GM21619 (cell line): ENCODE measurements around the gene SLC35E3.
"Not testable (repeated sequence)": the region's sequence is repeated elsewhere in the genome, so short reads cannot be mapped to it uniquely, and the experiment has no call there.

ENCODE experiments used
- ATAC-seq: cut with Tn5 transposase; IDR thresholded peaks from one replicate; pipeline ENCODE4 v1.9.1; 2021; ENCODE audit not compliant: unreplicated experiment

SLC35E3 gene

GRCh38 chr12:68811573-68811972 is 65.6 kb downstream of the SLC35E3 start:
- ATAC-seq: not testable (repeated sequence)

GRCh38 chr12:68812553-68813241 is 66.7 kb downstream of the SLC35E3 start:
- ATAC-seq: no peak

GRCh38 chr12:68813242-68813593 is 67.2 kb downstream of the SLC35E3 start:
- no peak for ATAC-seq

- no peak for ATAC-seq
These were observed 68.7 kb downstream of the SLC35E3 start for GRCh38 chr12:68814490-68815231.

- ATAC-seq: no peak
These were observed 69.4 kb downstream of the SLC35E3 start for GRCh38 chr12:68815232-68815927.

GRCh38 chr12:68815928-68816800 is 70.2 kb downstream of the SLC35E3 start:
- ATAC-seq: no peak

- ATAC-seq: not testable (repeated sequence)
These were observed 73.5 kb downstream of the SLC35E3 start for GRCh38 chr12:68819481-68819880.

GRCh38 chr12:68821357-68822188 is 75.6 kb downstream of the SLC35E3 start:
- no peak for ATAC-seq

GRCh38 chr12:68823696-68824095 is 77.7 kb downstream of the SLC35E3 start:
- no peak for ATAC-seq

GRCh38 chr12:68824131-68824530 is 78.2 kb downstream of the SLC35E3 start:
- no peak for ATAC-seq

- no peak for ATAC-seq
These were observed 78.7 kb downstream of the SLC35E3 start for GRCh38 chr12:68824597-68825250.

GRCh38 chr12:68825569-68826217 is 79.7 kb downstream of the SLC35E3 start:
- ATAC-seq: no peak

GRCh38 chr12:68827895-68828671 is 82.1 kb downstream of the SLC35E3 start:
- no peak for ATAC-seq

- no peak for ATAC-seq
These were observed 82.7 kb downstream of the SLC35E3 start for GRCh38 chr12:68828672-68829068.
